ENCODE measurements around the gene S1PR5. TPM values are rescaled to one million over a fixed set of nuclear protein-coding genes. Genes with fewer than 3 reads are reported as not detected.

S1PR5 gene
- total RNA-seq, 4 donors from 2014 or later = 8.9 to 27.2 (median 16.3) TPM

GRCh38 chr19:10525636-10526035 lies 8.4 kb upstream of the S1PR5 start:
- no peak overlapping the region for H3K27ac ChIP-seq
- no peak for TF ChIP-seq POLR2A (IDR thresholded peaks at IDR 0.05)
- TF ChIP-seq, protein P1, sequence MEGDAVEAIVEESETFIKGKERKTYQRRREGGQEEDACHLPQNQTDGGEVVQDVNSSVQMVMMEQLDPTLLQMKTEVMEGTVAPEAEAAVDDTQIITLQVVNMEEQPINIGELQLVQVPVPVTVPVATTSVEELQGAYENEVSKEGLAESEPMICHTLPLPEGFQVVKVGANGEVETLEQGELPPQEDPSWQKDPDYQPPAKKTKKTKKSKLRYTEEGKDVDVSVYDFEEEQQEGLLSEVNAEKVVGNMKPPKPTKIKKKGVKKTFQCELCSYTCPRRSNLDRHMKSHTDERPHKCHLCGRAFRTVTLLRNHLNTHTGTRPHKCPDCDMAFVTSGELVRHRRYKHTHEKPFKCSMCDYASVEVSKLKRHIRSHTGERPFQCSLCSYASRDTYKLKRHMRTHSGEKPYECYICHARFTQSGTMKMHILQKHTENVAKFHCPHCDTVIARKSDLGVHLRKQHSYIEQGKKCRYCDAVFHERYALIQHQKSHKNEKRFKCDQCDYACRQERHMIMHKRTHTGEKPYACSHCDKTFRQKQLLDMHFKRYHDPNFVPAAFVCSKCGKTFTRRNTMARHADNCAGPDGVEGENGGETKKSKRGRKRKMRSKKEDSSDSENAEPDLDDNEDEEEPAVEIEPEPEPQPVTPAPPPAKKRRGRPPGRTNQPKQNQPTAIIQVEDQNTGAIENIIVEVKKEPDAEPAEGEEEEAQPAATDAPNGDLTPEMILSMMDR (IDR thresholded peaks at IDR 0.05) = no peak
- H3K4me1 ChIP-seq = peaks cover 3 to 34% (median 8%) of the 10 kb centered on the region in 3 donors
- no peaks in the 10 kb centered on the region for H3K27me3 ChIP-seq
- 89 to 92% methylated on average over 6 to 7 of the region's 7 CpGs for WGBS, 2 donors
- H3K4me3 ChIP-seq = no peak overlapping the region
- H3K36me3 ChIP-seq = no peaks in the 10 kb centered on the region
- H3K9me3 ChIP-seq = no peaks in the 10 kb centered on the region
- no peak for DNase-seq
- intact Hi-C loops (cut with DNase I) = no loop called here

- DNase-seq = no peak
- peaks cover 16 to 59% (median 20%) of the 10 kb centered on the region in 3 donors for H3K4me1 ChIP-seq
- no peaks in the 10 kb centered on the region for H3K36me3 ChIP-seq
- no peak overlapping the region for H3K4me3 ChIP-seq
- H3K27me3 ChIP-seq = peaks cover 0 to 23% (median 2%) of the 10 kb centered on the region in 4 donors
- H3K9me3 ChIP-seq = no peaks in the 10 kb centered on the region
- peak overlapping the region; percentile 14 to 54 (median 50) for H3K27ac ChIP-seq
- TF ChIP-seq, protein P1 (IDR thresholded peaks at IDR 0.05) = no peak
- no peak for TF ChIP-seq POLR2A (IDR thresholded peaks at IDR 0.05)
- WGBS, 2 donors = 47 to 65% methylated on average over 3 of the region's 3 CpGs
- intact Hi-C loops (cut with DNase I) = no loop called here
These were observed 5.9 kb upstream of the S1PR5 start for GRCh38 chr19:10523135-10523636.

GRCh38 chr19:10521461-10522171 lies 4.4 kb upstream of the S1PR5 start:
- 40 to 49% methylated on average over 9 to 13 of the region's 13 CpGs for WGBS, 2 donors
- intact Hi-C loops (cut with DNase I) = no loop called here
- Histone ChIP-seq H3K27ac (peak overlapping the region; percentile 76 to 88 (median 86)), H3K27me3 (peaks cover 0 to 36% (median 7%) of the 10 kb centered on the region in 4 donors), H3K4me3 (no peak overlapping the region), H3K36me3 (no peaks in the 10 kb centered on the region), H3K9me3 (no peaks in the 10 kb centered on the region), H3K4me1 (peaks cover 28 to 74% (median 34%) of the 10 kb centered on the region in 3 donors)
- no peak for TF ChIP-seq POLR2A (IDR thresholded peaks at IDR 0.05)
- TF ChIP-seq, protein P1 (IDR thresholded peaks at IDR 0.05) = no peak
- DNase-seq = no peak

- TF ChIP-seq POLR2A (IDR thresholded peaks at IDR 0.05) = no peak
- TF ChIP-seq, protein P1 (IDR thresholded peaks at IDR 0.05) = peak in 1 of 6 experiments; percentile 4
- Histone ChIP-seq H3K36me3 (no peaks in the 10 kb centered on the region), H3K9me3 (no peaks in the 10 kb centered on the region), H3K4me1 (peaks cover 28 to 81% (median 34%) of the 10 kb centered on the region in 3 donors), H3K4me3 (no peak overlapping the region), H3K27ac (peak overlapping the region; percentile 74 to 88 (median 86)), H3K27me3 (peaks cover 0 to 43% (median 8%) of the 10 kb centered on the region in 4 donors)
- WGBS, 2 donors = 33 to 56% methylated on average over 14 to 15 of the region's 15 CpGs
- no peak for DNase-seq
- intact Hi-C loops (cut with DNase I) = no loop called here
These were observed 3.5 kb upstream of the S1PR5 start for GRCh38 chr19:10520652-10521318.

- Histone ChIP-seq H3K36me3 (peaks cover 0 to 5% (median 3%) of the 10 kb centered on the region in 3 donors), H3K9me3 (no peaks in the 10 kb centered on the region), H3K4me3 (no peak overlapping the region), H3K27me3 (peaks cover 0 to 56% (median 10%) of the 10 kb centered on the region in 4 donors), H3K27ac (peak overlapping the region; percentile 74 to 88 (median 86)), H3K4me1 (peaks cover 35 to 95% (median 37%) of the 10 kb centered on the region in 3 donors)
- DNase-seq = no peak
- TF ChIP-seq, protein P1 (IDR thresholded peaks at IDR 0.05) = no peak
- no peak for TF ChIP-seq POLR2A (IDR thresholded peaks at IDR 0.05)
- intact Hi-C loops (cut with DNase I) = no loop called here
- 55 to 59% methylated on average over 7 of the region's 7 CpGs for WGBS, 2 donors
These were observed 2.2 kb upstream of the S1PR5 start for GRCh38 chr19:10519421-10519820.

Measured in esophagus squamous epithelium (tissue), 5 donors.